Measurements from ENCODE around the gene STK32B.
A peak's percentile ranks its signal among the peaks of the same experiment; 100 is the strongest.
"Not testable (repeated sequence)": the region's sequence is repeated elsewhere in the genome, so short reads cannot be mapped to it uniquely, and the experiment has no call there.

STK32B gene

DNA sequence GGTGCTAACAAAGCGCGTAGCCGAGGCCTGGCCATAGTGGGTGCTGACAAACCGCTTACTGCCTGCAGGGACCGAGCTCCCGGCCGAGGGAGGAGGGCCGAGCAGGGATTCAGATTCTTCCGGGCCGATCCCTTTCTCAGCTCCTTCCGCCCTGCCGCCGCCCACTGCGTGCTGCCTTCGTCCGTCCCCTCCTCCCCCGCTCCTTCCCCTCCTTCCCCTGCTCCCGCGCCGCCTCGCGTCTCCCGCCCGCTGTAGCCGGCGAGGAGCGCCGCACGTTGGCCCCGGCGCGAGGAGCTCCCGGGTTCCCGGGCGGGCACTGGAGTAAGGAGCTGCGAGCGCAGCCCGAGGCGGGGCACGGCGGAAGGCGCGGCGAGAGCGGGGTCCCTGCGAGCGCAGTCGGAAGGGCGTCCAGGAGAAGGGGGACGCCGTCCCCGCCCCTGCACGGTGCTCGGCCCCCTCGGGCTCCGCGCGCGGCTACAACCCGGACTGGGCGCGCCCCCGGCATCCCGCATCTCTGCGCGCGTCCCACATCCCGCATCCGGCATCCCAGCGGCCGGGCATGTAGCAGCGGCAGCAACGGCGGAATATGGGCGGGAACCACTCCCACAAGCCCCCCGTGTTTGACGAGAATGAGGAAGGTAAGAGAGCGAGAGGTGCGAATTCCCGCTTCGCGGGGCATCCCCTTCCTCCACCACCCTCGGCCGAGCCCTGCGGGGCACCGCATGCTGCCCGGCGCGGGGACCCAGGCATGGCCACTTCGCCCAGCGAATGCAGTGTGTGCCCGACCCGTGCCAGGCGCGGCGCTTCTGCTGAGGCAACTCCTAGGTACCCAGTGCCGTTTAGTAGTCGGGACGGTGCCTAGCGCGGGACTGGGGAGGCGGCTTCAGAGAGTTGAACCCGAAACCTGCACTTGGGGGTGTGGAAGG is at the start of gene STK32B:
TSS of gene STK32B (plus strand) at position 203 of the 926 bp plus-strand sequence.
- TF ChIP-seq, protein P1, sequence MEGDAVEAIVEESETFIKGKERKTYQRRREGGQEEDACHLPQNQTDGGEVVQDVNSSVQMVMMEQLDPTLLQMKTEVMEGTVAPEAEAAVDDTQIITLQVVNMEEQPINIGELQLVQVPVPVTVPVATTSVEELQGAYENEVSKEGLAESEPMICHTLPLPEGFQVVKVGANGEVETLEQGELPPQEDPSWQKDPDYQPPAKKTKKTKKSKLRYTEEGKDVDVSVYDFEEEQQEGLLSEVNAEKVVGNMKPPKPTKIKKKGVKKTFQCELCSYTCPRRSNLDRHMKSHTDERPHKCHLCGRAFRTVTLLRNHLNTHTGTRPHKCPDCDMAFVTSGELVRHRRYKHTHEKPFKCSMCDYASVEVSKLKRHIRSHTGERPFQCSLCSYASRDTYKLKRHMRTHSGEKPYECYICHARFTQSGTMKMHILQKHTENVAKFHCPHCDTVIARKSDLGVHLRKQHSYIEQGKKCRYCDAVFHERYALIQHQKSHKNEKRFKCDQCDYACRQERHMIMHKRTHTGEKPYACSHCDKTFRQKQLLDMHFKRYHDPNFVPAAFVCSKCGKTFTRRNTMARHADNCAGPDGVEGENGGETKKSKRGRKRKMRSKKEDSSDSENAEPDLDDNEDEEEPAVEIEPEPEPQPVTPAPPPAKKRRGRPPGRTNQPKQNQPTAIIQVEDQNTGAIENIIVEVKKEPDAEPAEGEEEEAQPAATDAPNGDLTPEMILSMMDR (IDR thresholded peaks at IDR 0.05; ENCODE audit: low read depth, low read length): no peak; the same call in 1 of the 2 replicates
- H3K4me3 ChIP-seq (ENCODE audit: low read depth, low read length): peak within 1 kb of the TSS; percentile 84

DNA sequence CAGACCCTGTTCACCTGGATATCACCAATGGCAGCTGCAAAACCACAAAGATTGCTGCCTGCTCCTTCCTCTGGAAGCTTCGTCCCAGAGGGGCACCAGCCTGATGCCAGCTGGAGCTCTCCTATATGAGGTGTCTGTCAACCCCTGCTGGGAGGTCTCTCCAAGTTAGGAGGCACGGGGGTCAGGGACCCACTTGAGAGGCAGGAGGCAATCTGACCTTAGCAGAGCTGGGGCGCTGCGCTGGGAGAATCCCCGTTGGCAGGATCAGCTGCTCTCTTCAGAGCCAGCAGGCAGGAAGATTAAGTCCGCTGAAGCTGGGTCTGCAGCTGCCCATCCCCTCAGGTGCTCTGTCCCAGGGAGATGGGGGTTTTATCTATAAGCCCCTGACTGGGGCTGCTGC is 49.6 kb upstream of the STK32B start:
- H3K4me3 ChIP-seq (ENCODE audit: low read depth, low read length): not testable (repeated sequence)

GRCh38 chr4:5003372-5003857 is 47.9 kb upstream of the STK32B start:
- TF ChIP-seq, protein P1 (IDR thresholded peaks at IDR 0.05; ENCODE audit: low read depth, low read length): no peak
- H3K4me3 ChIP-seq (ENCODE audit: low read depth, low read length): no peak overlapping the region

DNA sequence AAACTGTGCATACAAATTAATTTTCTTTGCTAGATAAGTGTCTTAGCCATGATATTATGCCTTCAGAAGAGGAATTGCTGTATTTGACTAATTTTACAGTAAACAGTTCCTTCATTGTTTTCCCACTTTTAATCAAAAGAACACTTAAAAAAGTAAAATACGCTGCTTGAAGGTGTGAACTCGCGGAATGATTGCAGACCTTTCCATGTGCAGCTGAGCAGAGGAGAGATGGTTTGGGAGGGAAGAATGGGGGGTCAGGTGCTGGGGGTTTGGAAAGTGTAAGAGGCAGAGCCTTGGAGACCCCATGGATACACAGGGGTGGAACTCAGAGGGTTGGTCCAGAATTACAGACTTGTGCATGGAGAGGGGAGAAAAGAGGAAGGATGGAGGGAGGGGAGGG is 47.4 kb upstream of the STK32B start:
- TF ChIP-seq, protein P1 (IDR thresholded peaks at IDR 0.05; ENCODE audit: low read depth, low read length): no peak
- no peak overlapping the region for H3K4me3 ChIP-seq (ENCODE audit: low read depth, low read length)

DNA sequence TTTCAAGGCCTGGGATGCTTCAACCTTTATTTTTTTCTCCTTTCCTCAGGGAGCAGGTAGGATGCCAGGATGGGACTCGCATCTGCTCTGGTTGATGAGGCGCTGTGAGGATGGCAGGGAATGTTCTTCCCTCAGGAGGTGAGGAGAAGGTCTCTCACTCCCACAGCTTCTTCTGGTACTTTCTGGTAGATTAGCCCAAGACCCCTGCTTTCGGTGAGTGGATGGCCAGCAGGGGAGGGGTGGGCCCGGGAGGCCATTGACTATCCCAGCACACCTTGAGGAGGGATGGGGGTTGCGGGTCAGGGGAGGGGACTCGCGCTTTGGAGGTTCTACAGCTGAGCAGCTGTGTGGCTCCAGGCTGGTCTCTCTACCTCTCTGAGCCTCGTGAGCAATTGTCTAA is 46.8 kb upstream of the STK32B start:
- H3K4me3 ChIP-seq (ENCODE audit: low read depth, low read length): no peak overlapping the region
- TF ChIP-seq, protein P1 (IDR thresholded peaks at IDR 0.05; ENCODE audit: low read depth, low read length): no peak

DNA sequence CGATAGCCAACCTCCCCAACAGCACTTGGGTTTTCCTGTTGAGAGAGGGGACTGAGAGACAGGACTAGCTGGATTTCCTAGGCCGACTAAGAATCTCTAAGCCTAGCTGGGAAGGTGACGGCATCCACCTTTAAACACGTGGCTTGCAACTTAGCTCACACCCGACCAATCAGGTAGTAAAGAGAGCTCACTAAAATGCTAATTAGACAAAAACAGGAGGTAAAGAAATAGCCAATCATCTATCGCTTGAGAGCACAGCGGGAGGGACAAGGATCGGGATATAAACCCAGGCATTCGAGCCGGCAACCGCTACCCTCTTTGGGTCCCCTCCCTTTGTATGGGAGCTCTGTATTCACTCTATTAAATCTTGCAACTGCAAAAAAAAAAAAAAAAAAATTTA is 44.3 kb upstream of the STK32B start:
- not testable (repeated sequence) for H3K4me3 ChIP-seq (ENCODE audit: low read depth, low read length)

DNA sequence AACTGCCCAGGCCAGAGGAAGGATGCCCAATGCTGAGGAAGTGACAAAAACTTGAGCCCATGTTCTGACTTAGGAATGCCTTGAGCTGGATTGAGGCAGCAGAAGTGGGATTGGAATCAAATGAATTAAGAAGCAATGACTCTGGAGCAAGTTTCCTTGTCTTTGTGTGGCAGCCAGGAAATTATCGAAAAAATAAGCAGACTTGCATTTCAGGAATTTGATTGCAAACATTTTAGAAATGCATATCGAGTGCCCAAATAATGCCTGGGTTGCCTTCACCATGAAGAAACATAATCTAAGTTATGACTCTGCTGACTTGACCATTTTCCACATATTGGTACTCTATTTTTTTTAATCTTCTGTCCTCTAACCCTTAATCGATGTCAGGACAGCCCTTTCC is 41.5 kb upstream of the STK32B start:
- TF ChIP-seq, protein P1 (IDR thresholded peaks at IDR 0.05; ENCODE audit: low read depth, low read length): no peak

GRCh38 chr4:5010984-5011383 is 40.3 kb upstream of the STK32B start:
- no peak overlapping the region for H3K4me3 ChIP-seq (ENCODE audit: low read depth, low read length)
- TF ChIP-seq, protein P1 (IDR thresholded peaks at IDR 0.05; ENCODE audit: low read depth, low read length): no peak

More for the DNA sequence above, 41.5 kb upstream of the STK32B start:
- H3K4me3 ChIP-seq (ENCODE audit: low read depth, low read length): no peak overlapping the region
